GM18867 (cell line): ENCODE data around the gene FTSJ1.

Source experiments
- ATAC-seq: cut with Tn5 transposase; IDR thresholded peaks from one replicate; pipeline ENCODE4 v1.9.1; 2021; ENCODE audit warnings: mild to moderate bottlenecking, moderate library complexity; ENCODE audit not compliant: unreplicated experiment

The FTSJ1 gene

GRCh38 chrX:48470110-48470832 is 5.7 kb upstream of the FTSJ1 start, which contains the start of gene SLC38A5:
SLC38A5 (minus strand) TSS chrX:48470260; CDS start chrX:48467924, 2,336 bp downstream.
- no peak for ATAC-seq

- ATAC-seq: no peak
Observed at GRCh38 chrX:48470833-48471118, 5.2 kb upstream of the FTSJ1 start.

- no peak for ATAC-seq
Observed at GRCh38 chrX:48471504-48471903, 4.5 kb upstream of the FTSJ1 start.

GRCh38 chrX:48472225-48472624 is 3.8 kb upstream of the FTSJ1 start:
- ATAC-seq: no peak

- ATAC-seq: no peak
Observed at GRCh38 chrX:48472851-48473703, 2.9 kb upstream of the FTSJ1 start.

- no peak for ATAC-seq
Observed at GRCh38 chrX:48473704-48473990, 2.4 kb upstream of the FTSJ1 start.

- ATAC-seq: no peak
Observed at GRCh38 chrX:48474127-48474526, 1.9 kb upstream of the FTSJ1 start.

- ATAC-seq: no peak
Observed at GRCh38 chrX:48474581-48474980, 1.4 kb upstream of the FTSJ1 start.

GRCh38 chrX:48475296-48475695 is 703 bp upstream of the FTSJ1 start:
- no peak for ATAC-seq

- no peak for ATAC-seq
Observed at GRCh38 chrX:48476919-48477318, 920 bp downstream of the FTSJ1 start.

- no peak for ATAC-seq
Observed at GRCh38 chrX:48477960-48478755, 2.2 kb downstream of the FTSJ1 start.

- ATAC-seq: no peak
Observed at GRCh38 chrX:48478806-48479205, 2.8 kb downstream of the FTSJ1 start.

GRCh38 chrX:48480142-48480541 is 4.1 kb downstream of the FTSJ1 start:
- ATAC-seq: no peak

- ATAC-seq: no peak
Observed at GRCh38 chrX:48480583-48480982, 4.6 kb downstream of the FTSJ1 start.

- ATAC-seq: no peak
Observed at GRCh38 chrX:48482526-48482925, 6.5 kb downstream of the FTSJ1 start.

- ATAC-seq: no peak
Observed at GRCh38 chrX:48487362-48487798, 11.4 kb downstream of the FTSJ1 start.

- no peak for ATAC-seq
Observed at GRCh38 chrX:48488034-48488433, 12.0 kb downstream of the FTSJ1 start.

GRCh38 chrX:48489296-48489695 is 13.3 kb downstream of the FTSJ1 start:
- ATAC-seq: no peak

GRCh38 chrX:48489892-48490291 is 13.9 kb downstream of the FTSJ1 start:
- ATAC-seq: no peak

- no peak for ATAC-seq
Observed at GRCh38 chrX:48490661-48491060, 14.7 kb downstream of the FTSJ1 start.

- ATAC-seq: no peak
Observed at GRCh38 chrX:48491809-48492208, 15.8 kb downstream of the FTSJ1 start.
